NCI-H2196 treated with DMSO at 0.1 percent for 48 hours (cell line): ENCODE data around the gene HTT-AS.
"Not testable (repeated sequence)": the region's sequence is repeated elsewhere in the genome, so short reads cannot be mapped to it uniquely, and the experiment has no call there.

Experiments
- DNase-seq: peaks from one replicate; lab custom pipeline; 2025; ENCODE audit not compliant: unreplicated experiment; lab: John Stamatoyannopoulos, UW

The HTT-AS gene

GRCh38 chr4:3074078-3074845 is at the start of gene HTT-AS, which contains the start of gene HTT:
HTT-AS (minus strand) TSS chr4:3074538.
HTT (plus strand) TSS chr4:3074681; CDS start chr4:3074826, 145 bp downstream.
- DNase-seq: peak; percentile 91

GRCh38 chr4:3123181-3123671 is 48.9 kb upstream of the HTT-AS start:
- DNase-seq: no peak

DNA sequence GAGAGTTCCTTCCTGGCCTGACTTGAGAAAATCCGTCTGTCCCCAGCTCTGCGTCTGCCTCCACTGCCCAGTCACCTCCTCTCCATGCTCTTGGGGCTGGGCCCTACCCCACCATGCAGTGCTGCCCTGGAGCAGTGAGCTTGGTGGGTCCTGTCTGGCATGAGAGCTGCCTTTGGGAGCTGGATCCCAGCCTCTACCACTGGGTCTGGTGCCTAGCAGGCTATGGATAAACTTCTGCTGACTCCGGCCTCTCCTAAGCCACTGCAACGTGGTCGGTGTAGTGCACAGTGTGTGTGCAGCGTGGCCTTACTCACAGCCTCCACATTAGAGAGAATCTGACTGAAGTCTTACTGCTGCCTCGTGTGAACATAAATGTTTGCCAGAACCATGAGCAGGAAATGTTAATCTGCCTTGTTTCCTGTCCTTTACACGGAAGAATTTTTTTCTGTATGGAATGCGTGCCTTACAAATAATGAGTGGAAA is 47.8 kb upstream of the HTT-AS start:
- no peak for DNase-seq

DNA sequence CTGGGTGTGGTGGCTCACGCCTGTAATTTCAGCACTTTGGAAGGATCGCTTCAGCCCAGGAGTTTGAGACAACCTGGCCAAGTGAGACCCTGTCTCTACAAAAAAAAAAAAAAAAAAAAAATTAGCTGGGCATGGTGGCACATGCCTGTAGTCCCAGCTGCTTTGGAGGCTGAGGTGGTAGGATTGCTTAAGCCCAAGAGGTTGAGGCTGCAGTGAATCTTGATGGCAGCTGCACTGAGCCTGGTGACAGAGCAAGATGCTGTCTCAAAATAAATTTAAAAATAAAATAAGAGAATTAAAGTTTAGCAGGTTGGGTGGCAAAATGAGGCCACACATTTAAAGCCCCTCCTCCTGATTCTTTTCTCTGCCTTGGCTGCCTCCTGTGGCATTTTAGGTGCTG is 47.3 kb upstream of the HTT-AS start:
- no peak for DNase-seq

DNA sequence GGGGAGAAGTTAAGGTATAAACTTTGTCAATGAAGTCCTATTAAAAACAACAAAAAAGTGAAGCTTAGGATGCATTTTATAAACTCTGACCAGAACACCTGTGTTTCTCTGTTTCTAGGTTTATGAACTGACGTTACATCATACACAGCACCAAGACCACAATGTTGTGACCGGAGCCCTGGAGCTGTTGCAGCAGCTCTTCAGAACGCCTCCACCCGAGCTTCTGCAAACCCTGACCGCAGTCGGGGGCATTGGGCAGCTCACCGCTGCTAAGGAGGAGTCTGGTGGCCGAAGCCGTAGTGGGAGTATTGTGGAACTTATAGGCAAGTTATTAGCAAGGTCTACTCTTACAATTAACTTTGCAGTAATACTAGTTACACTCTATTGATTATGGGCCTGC is 46.8 kb upstream of the HTT-AS start:
- DNase-seq: no peak

GRCh38 chr4:3119464-3119863 is 45.1 kb upstream of the HTT-AS start:
- no peak for DNase-seq

DNA sequence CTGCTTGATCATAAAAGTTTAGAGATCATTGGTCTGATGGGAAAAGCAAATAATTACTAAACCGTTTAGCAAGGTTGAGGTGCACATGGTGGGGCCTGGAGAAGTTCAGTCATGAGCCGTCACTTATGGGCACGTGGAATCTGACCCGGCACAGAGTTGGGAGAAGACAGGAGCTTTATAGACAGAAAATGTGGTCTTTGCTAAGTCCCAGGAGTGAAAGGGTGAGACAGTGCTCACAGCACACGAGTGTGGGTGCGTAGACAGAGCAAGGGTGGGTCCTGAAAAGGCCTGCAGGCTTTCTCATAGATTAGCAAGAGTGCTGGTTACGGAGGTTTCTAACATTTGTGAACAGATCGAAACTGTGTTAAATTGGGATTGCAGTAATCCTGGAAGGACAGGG is 44.0 kb upstream of the HTT-AS start:
- DNase-seq: no peak

- no peak for DNase-seq
Observed at GRCh38 chr4:3116955-3117354, 42.6 kb upstream of the HTT-AS start.

DNA sequence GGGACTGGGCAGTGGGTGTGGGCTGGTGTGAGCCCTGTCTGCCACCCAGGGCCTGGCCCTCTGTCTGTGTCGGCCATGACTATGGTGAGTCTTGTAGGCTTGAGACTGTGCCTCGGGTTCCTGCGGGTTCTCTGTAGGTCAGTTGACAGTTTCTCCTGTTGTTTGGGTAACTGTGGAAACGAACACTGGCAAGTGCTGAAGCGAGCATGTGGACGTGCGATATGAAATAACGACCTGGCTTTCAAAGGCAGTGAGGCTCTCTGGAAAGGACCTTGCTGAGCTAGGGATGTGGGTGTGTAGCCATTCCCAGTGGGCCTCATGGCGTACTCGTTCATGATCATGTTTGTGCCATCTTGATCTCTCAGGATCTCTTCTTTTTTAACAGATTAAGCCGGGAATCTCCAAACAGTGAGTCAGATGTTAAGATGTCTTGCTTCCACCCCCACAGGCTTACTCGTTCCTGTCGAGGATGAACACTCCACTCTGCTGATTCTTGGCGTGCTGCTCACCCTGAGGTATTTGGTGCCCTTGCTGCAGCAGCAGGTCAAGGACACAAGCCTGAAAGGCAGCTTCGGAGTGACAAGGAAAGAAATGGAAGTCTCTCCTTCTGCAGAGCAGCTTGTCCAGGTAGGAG is 41.4 kb upstream of the HTT-AS start:
- DNase-seq: no peak

DNA sequence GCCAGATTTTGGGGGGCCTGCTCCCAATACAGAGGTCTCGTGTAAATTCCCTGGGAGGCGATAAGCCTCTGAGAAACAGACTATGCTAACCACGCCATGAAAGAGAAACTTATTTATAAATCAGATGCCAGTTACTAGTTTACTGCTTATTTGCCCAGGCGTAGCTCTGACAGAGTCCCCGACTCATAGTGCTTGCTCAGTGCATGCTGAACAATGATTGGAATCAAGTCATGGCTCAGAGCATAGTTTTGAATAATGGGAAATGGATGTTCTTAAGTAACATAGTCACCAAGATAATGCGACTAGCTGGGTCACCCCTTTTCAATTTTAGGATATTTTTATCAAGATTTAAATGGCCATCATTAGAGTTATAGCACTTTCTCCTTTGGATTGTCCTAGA is 40.0 kb upstream of the HTT-AS start:
- no peak for DNase-seq

DNA sequence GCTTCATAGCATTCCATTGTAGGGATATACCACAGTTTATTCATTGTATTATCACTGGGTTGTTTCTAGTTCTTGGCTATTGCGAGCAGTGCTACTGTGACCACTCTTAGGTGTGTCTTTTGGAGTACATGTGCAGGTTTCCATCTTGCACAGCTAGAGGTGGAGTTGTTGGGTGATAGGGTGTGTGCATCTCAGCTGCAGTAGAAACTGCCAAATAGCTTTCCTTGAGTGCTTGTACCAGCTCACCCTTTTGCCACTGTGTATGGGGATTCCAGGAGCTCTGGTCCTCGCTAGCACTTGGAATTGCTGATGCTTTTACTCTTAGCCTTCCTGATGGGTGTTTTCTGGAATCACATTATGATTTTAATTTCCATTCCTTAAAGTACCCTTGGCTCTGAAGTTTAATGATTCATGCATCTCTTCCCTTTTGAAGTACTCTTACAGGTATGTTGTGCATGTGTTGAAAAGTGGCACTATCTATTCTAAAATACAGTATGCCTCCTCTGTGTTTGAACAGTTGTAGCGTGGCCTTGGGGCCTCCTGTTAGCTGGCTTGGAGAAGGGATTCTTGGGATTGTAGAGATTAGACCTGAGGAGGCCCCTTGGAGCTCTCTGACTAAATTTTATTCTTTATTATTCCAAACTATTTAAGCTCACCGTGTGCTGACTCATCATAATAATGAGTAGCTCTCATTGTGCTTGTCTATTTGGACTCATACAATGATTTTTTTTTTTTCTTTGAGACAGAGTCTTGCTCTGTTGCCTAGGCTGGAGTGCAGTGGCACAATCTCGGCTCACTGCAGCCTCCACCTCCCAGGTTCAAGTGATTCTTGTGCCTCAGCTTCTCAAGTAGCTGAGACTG is 38.5 kb upstream of the HTT-AS start:
- DNase-seq: no peak

DNA sequence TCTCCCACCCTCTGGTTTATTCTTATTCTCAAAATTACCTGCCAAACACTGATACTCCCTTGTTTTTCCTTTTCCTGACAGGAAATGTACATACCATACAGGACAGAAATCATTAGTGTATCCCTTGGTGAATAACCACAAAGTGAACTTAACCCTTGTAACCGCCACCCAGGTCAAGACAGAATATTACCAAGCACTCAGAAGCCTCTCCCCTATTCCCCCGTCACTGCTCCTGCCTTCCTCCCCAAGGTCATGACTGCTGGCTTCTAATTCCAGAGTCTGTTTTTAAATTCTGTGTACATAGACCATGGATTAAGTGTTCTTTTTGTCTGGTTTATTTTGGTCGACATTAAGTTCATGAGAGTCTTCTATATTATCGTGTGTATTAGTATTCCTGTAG is 37.9 kb upstream of the HTT-AS start:
- DNase-seq: no peak

DNA sequence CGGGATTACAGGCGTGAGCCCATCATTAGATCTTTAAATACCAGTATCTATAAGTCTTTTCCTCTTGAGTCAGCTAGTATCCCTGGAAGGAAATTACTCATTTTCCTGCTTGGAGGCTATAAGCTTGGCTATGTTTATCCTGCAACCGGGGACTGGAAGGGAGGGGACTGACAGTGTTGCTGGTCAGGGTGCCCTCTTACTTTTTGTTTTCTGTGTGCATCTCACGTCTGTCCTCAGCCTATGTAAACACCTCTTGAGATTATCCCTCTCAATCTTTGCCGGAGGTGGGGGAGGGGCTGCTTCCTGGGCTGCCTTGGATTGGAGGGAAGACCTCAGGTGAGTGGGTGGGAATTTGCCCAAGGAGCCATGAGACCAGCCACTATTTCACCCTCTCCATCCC is 37.1 kb upstream of the HTT-AS start:
- DNase-seq: no peak

DNA sequence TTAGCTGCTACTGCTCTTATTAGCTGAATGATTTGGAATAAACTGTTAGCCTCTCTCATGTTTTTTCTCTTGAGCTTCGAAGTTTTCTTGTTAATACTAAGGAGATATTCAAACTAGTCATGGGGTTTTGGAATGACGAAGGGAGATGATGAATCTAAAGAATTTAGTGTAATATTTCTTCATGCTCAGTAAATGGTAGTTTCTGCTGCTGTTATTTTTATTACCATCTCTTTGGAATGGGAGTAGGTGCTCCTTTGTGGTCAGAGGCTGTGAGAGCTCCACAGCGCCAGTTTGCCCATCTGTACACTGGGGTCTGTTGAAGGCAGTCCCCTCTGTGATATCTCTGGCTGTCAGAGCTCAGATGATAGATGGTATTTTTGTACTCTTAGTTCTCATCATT is 33.9 kb upstream of the HTT-AS start:
- DNase-seq: no peak

GRCh38 chr4:3107691-3108121 is 33.4 kb upstream of the HTT-AS start:
- DNase-seq: no peak

DNA sequence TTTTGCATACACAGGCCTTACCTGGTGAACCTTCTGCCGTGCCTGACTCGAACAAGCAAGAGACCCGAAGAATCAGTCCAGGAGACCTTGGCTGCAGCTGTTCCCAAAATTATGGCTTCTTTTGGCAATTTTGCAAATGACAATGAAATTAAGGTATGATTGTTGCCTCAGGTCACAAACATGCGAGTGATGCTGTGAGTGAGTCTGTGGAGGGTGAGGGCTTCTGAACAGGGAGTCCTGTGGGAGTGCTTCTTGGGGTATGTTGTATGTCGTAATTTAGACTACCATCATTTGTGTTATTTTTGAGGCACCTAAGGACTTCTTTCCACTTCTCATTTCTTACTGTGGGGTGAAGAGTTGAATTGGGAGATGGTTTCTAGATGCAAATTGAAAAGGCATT is 32.9 kb upstream of the HTT-AS start:
- DNase-seq: no peak

GRCh38 chr4:3106339-3107186 is 32.2 kb upstream of the HTT-AS start:
- DNase-seq: peak; percentile 48

- no peak for DNase-seq
Observed at GRCh38 chr4:3098346-3098745, 24.0 kb upstream of the HTT-AS start.

- no peak for DNase-seq
Observed at GRCh38 chr4:3096202-3096601, 21.9 kb upstream of the HTT-AS start.

DNA sequence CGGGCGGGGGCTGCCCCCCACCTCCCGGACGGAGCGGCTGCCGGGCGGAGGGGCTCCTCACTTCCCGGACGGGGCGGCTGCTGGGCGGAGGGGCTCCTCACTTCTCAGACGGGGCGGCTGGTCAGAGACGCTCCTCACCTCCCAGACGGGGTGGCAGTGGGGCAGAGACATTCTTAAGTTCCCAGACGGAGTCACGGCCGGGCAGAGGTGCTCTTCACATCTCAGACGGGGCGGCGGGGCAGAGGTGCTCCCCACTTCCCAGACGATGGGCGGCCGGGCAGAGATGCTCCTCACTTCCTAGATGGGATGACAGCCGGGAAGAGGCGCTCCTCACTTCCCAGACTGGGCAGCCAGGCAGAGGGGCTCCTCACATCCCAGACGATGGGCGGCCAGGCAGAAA is 20.4 kb upstream of the HTT-AS start:
- not testable (repeated sequence) for DNase-seq
